Stimulated activated CD4-positive, alpha-beta T cell treated with anti-CD3 and anti-CD28 coated beads, Interleukin-15, amount 100 ng/mL, for 48 hours (primary cell): ENCODE results near the gene GBF1.

Experiments
- DNase-seq, 2 donors: peaks; one replicate each; pipeline ENCODE4 v3.0.0-alpha.2; 2020; ENCODE audit warnings: low read depth in 2 of 2

The GBF1 gene

GRCh38 chr10:102406815-102407214, 161.5 kb downstream of the GBF1 start:
- no peak for DNase-seq

GRCh38 chr10:102407425-102408130, 162.2 kb downstream of the GBF1 start:
- DNase-seq: no peak

GRCh38 chr10:102408131-102408727, 162.9 kb downstream of the GBF1 start:
- no peak for DNase-seq

- DNase-seq: peak; percentile 61 to 80
These were observed 163.6 kb downstream of the GBF1 start for GRCh38 chr10:102408728-102409603.

GRCh38 chr10:102409604-102410428, 164.5 kb downstream of the GBF1 start:
- no peak for DNase-seq

GRCh38 chr10:102410429-102411073, 165.2 kb downstream of the GBF1 start:
- peak in 1 of 2 donors; percentile 64 for DNase-seq

- no peak for DNase-seq
These were observed 166.3 kb downstream of the GBF1 start for GRCh38 chr10:102411341-102412255.

- DNase-seq: no peak
These were observed 167.0 kb downstream of the GBF1 start for GRCh38 chr10:102412293-102412692.

- DNase-seq: no peak
These were observed 167.8 kb downstream of the GBF1 start for GRCh38 chr10:102413053-102413705.

- no peak for DNase-seq
These were observed 168.7 kb downstream of the GBF1 start for GRCh38 chr10:102413806-102414561.

- DNase-seq: no peak
These were observed 169.4 kb downstream of the GBF1 start for GRCh38 chr10:102414749-102415148.

GRCh38 chr10:102416283-102416682, 171.0 kb downstream of the GBF1 start:
- DNase-seq: no peak

GRCh38 chr10:102416695-102417094, 171.4 kb downstream of the GBF1 start:
- DNase-seq: no peak

- no peak for DNase-seq
These were observed 173.4 kb downstream of the GBF1 start, which contains the start of gene PSD for GRCh38 chr10:102418622-102419268. TSS of gene PSD (minus strand) at chr10:102418785. CDS start at chr10:102417038, 1,747 bp downstream.

GRCh38 chr10:102419269-102420180, 174.2 kb downstream of the GBF1 start:
- peak in 1 of 2 donors; percentile 59 for DNase-seq

- DNase-seq: no peak
These were observed 174.9 kb downstream of the GBF1 start for GRCh38 chr10:102420181-102420713.
